Immature natural killer cell (primary cell): ENCODE results near the gene RAPGEF3. TPM values are rescaled to one million over a fixed set of nuclear protein-coding genes. Genes with fewer than 3 reads are reported as not detected.

Source experiments
- DNase-seq, 3 donors: peaks; one replicate each; pipeline ENCODE4 v3.0.0; 2022; ENCODE audit warnings: mixed read lengths in 1 of 3
- H3K27ac Mint-ChIP-seq, 6 donors: one replicate each; pipeline ENCODE4 v1.8.0; 2020; ENCODE audit warnings: mixed read lengths in 6 of 6, mild to moderate bottlenecking in 5 of 6, inconsistent platforms in 4 of 6, moderate library complexity in 3 of 6
- H3K27me3 Mint-ChIP-seq, 3 donors: one replicate each; pipeline ENCODE4 v1.8.0; 2020 to 2021; ENCODE audit warnings: low read depth in 3 of 3, mild to moderate bottlenecking in 3 of 3, mixed read lengths in 3 of 3, moderate library complexity in 3 of 3, inconsistent platforms in 1 of 3
- H3K36me3 Mint-ChIP-seq, 3 donors: one replicate each; pipeline ENCODE4 v1.8.0; 2020; ENCODE audit warnings: mixed read lengths in 3 of 3, inconsistent platforms in 2 of 3, mild to moderate bottlenecking in 2 of 3
- H3K4me1 Mint-ChIP-seq, 2 donors: one replicate each; pipeline ENCODE4 v1.8.0; 2020; ENCODE audit warnings: inconsistent platforms in 2 of 2, mild to moderate bottlenecking in 2 of 2, mixed read lengths in 2 of 2, moderate library complexity in 1 of 2
- H3K4me3 Mint-ChIP-seq, 5 donors: one replicate each; pipeline ENCODE4 v1.8.0; 2020; ENCODE audit warnings: mild to moderate bottlenecking in 5 of 5, mixed read lengths in 5 of 5, inconsistent platforms in 3 of 5, moderate library complexity in 3 of 5
- H3K9me3 Mint-ChIP-seq, 6 donors: one replicate each; pipeline ENCODE4 v1.8.0; 2020; ENCODE audit warnings: mild to moderate bottlenecking in 6 of 6, mixed read lengths in 6 of 6, inconsistent platforms in 4 of 6, moderate library complexity in 3 of 6
- polyA plus RNA-seq, 3 donors: library from polyadenylated mRNA; unstranded; fragments of 300-500 nt; fragmentation: Illumina TruSeq; gene quantifications; one replicate each; pipeline ENCODE4 v1.2.3, GENCODE V29; 2021

Gene RAPGEF3
- polyA plus RNA-seq, 3 donors from 2014 or later, result 0.25 TPM; not detected in 2

DNA sequence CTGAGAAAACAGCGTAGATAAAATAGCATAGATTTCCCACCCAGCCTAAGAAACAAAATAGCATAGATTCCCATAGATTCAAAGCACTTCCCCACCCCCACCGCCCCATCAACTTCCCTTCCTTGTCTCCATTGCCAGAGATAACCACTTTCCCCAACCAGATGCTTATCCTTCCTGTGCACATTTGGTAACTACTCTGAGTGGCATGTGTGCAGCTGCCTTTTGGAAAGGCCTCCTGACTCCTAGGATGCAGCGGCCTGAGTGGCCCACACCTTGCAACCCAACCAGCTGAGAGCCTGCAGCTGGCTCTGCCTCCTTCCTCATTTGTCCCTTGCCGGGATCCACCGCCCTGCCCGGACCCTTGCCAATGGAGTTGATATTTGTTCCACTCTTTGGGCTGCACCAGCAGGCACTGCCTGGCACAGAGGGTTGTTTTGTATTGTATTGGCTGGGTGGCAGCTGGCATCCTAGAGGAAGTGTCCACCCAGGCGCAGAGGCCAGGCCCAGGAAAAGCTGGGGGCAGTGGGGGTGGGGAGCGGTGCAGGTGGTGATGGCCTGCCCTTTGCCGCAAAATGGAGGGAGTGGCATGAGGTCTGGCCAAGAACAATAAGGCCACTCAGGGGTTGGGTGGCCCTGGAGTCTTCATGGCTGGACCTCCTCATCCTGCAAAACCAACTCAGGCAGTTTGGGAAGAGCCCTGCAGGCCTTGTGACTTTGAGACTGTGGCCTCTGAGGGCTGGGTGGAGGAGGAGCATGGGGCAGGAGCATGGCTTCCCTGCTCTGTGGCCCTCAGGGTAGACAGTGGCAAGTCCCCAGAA lies 19.3 kb upstream of the RAPGEF3 start:
- no peak overlapping the region for H3K4me3 Mint-ChIP-seq
- H3K36me3 Mint-ChIP-seq, result no peaks in the 10 kb centered on the region
- H3K27me3 Mint-ChIP-seq, result peaks cover 2 to 16% (median 5%) of the 10 kb centered on the region in 3 donors
- peaks cover 19 to 20% of the 10 kb centered on the region in 2 donors for H3K4me1 Mint-ChIP-seq
- H3K9me3 Mint-ChIP-seq, result no peaks in the 10 kb centered on the region
- DNase-seq, result no peak
- no peak overlapping the region for H3K27ac Mint-ChIP-seq

DNA sequence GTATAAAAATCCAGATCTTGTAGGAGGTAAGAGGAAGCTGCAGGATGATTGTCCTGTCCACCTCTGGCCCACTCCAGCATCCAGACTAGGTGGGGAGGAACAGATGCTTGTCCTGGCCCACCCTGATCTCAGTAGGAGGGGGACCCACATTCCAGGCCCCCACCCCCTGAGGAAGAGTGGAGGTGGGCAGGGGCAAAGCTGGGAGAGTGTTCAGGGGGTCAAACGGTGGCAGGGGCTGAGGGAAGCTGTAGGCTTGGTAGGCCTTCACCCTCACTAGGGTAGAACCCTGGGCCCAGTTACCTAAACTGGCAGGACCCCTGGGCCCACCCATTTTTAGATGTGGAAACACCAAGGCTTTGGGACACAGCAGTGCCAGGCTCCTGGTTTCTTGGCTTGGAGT lies 18.5 kb upstream of the RAPGEF3 start:
- H3K4me3 Mint-ChIP-seq, result no peak overlapping the region
- H3K27ac Mint-ChIP-seq, result no peak overlapping the region

DNA sequence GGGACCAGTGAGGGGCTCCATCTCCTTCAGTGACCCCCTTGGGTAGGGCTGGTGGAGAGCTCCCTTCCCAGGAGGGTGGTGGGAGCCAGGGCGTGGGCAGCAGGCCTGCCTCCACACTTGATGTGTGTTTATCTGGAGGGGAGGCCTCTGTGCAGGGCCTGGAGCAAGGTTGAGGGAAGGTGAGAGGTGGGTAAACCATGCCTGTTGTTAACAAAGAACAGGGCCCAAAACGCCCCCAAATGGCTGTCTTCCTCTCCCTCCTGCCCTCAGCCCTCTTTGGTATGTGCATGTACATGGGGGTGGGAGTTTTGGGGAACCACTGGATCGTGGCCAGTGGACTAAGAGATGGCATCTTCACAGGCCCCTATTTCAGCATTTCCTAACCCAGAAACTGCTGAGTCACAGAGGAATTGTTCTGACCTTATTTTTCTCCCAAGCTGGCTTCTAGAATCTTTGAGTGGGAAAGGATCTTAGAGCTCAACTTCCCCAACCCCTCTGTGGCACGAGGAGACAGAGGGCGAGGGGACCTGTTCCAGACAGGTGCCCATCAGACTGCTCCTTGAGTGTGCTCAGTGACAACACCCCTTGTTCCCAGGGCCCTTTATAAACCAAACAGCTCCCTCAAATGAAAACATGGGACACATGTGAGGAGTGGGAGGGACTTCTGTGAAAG lies 17.9 kb upstream of the RAPGEF3 start:
- no peak for DNase-seq
- Mint-ChIP-seq H3K27ac (no peak overlapping the region), H3K36me3 (no peaks in the 10 kb centered on the region), H3K9me3 (no peaks in the 10 kb centered on the region), H3K4me1 (peaks cover 25 to 26% of the 10 kb centered on the region in 2 donors), H3K27me3 (peaks cover 2 to 16% (median 9%) of the 10 kb centered on the region in 3 donors), H3K4me3 (no peak overlapping the region)

More for the DNA sequence above, 18.5 kb upstream of the RAPGEF3 start:
- no peaks in the 10 kb centered on the region for H3K9me3 Mint-ChIP-seq
- no peak for DNase-seq
- H3K27me3 Mint-ChIP-seq, result peaks cover 2 to 16% (median 9%) of the 10 kb centered on the region in 3 donors
- peaks cover 25 to 26% of the 10 kb centered on the region in 2 donors for H3K4me1 Mint-ChIP-seq
- H3K36me3 Mint-ChIP-seq, result no peaks in the 10 kb centered on the region

DNA sequence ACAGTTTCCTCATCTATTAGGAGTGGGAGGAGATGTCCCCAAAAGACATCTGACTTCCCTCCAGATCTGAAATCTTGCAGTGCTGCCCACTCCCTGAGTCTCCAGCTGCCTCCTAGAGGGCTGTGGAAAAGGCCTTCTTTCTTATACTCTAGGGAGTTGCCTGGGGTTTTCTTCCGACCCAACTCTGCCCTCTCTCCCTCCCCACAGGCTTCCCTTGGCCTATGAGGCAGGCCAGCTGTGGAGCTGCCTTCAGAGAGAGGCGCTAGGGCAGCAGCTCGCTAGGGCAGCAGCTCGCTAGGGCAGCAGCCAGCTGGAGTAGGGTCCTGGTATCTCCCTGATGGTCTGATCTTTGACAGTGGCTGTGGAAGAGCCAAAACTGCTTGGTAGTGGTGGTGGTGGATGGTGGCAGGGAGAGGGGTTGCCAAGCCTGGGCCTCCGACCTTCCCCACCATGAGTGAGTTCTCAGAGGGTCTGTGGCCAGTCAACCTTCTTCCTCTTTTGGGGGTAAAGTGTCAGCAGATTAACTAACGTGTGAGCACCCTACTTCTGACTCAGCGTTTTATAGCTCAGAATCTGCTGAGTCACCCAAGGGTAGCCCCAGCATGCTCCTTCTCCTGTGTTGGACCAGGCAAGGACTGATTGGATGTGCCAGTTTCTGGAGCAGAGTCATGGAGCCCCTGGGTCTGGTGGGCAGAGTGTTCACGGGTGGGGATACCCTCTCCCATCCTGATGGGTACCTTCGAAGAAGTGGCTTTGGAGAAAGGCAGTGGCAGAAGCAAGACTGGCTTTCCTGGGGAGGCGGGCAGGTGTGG lies 16.6 kb upstream of the RAPGEF3 start:
- H3K4me1 Mint-ChIP-seq, result peaks cover 25 to 26% of the 10 kb centered on the region in 2 donors

DNA sequence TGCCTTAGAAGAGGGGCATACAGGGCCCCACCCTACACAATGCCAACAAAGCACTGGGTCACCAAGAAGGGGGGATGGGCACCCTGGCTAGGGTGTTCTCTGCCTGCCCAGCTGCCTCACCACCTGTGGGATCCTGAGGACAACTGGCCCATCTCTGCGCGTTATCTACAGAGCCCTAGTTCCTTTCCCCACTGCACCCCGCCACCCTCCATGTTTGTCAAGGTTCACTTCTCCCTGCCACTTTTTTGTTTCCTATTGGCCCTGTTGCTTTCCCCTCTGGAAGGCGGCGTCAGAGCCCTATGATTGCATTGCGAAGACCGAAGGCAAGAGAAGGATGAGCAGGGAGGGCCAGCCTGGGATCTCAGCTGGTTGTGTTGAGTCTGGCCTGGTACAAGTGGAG lies 16.0 kb upstream of the RAPGEF3 start:
- Mint-ChIP-seq H3K9me3 (no peaks in the 10 kb centered on the region), H3K4me3 (peak overlapping the region; percentile 9 to 89 (median 77)), H3K36me3 (no peaks in the 10 kb centered on the region), H3K27ac (no peak overlapping the region), H3K27me3 (peaks cover 2 to 16% (median 9%) of the 10 kb centered on the region in 3 donors), H3K4me1 (peaks cover 25 to 26% of the 10 kb centered on the region in 2 donors)
- DNase-seq, result no peak

More for the DNA sequence above, 16.6 kb upstream of the RAPGEF3 start:
- H3K27me3 Mint-ChIP-seq, result peaks cover 2 to 16% (median 9%) of the 10 kb centered on the region in 3 donors
- H3K9me3 Mint-ChIP-seq, result no peaks in the 10 kb centered on the region
- H3K4me3 Mint-ChIP-seq, result peak overlapping the region in 4 of 5 donors; percentile 21 to 77 (median 43)
- H3K36me3 Mint-ChIP-seq, result no peaks in the 10 kb centered on the region
- H3K27ac Mint-ChIP-seq, result no peak overlapping the region
- DNase-seq, result no peak

DNA sequence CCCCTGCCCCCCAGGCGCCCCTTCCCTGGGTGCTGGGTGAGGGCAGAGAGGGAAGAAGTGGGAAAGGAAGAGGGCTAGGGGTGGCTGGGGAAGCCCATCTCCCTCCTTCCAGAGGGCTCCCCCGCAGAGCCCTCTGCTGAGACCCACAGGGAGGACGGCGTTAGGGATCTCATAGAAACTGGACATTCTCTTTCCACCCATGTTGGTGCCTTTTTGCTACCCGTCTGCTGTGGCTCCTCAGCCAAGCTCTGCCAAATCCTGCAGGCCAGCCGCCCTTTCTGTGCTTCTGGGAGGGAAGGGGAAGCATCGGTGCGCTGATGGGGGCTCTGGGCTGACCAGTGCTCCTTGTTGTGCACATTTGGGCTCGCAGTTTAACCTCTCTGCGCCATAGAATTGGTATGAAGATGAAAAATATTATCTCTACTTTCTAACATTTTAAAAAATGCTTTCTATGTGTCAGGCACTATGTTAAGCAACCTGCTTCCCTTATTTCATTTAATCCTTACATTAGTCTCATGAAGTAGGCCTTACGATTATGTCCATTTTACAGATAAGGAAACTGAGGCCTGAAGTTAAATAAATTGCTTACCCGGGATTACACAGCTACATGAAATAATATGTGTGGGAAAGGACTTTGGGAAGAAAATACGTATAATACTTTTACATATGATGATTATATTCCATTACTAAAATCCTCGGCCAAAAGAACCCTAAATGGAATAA lies 15.3 kb upstream of the RAPGEF3 start:
- no peaks in the 10 kb centered on the region for H3K36me3 Mint-ChIP-seq
- no peak for DNase-seq
- no peaks in the 10 kb centered on the region for H3K9me3 Mint-ChIP-seq
- H3K4me3 Mint-ChIP-seq, result peak overlapping the region; percentile 77 to 89 (median 86)
- H3K27ac Mint-ChIP-seq, result peak overlapping the region in 3 of 6 donors; percentile 37 to 84 (median 84)
- H3K4me1 Mint-ChIP-seq, result peaks cover 19 to 21% of the 10 kb centered on the region in 2 donors
- peaks cover 2 to 15% (median 9%) of the 10 kb centered on the region in 3 donors for H3K27me3 Mint-ChIP-seq

DNA sequence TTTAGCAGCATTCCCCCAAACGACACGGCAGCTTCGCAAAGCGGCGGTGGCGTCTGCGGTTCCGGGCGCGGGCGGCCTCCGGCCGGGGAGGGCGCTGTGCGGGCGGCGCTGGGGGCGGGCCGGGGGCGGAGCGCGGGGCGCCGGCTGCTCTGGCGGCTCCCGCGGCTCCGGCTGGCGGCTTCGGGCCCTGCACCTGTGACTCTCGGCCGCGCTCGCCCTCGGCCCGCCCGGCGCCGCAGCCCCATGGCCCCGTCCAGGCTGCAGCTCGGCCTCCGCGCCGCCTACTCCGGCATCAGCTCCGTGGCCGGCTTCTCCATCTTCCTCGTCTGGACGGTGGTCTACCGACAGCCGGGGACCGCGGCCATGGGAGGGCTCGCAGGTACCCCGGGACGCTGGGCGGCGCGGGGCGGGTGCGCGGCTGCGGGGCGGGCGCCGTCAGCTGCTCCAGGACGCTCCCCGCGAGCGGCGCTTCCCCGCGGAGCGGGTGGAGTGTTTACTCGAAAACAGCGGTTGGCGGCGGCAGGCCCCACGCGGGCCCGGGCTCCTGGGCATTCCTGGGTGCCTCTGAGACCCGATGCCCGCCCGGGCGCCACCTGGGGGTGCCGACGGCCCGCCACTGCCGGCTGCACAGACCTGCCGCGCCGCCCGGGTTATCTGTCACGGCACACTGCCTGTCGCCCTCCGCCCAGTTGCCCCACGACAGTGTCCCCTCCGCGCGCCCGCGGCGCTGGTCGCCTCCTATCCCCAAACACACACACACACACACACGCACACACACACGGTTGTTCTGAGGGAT lies 14.6 kb upstream of the RAPGEF3 start, which contains the start of gene SLC48A1:
Gene SLC48A1 (plus strand): TSS at position 177 of the 796 bp plus-strand sequence. CDS start 67 bp downstream, at position 244.
- Mint-ChIP-seq H3K9me3 (no peaks in the 10 kb centered on the region), H3K4me3 (peak within 1 kb of the TSS; percentile 85 to 89 (median 87)), H3K4me1 (peaks cover 17 to 18% of the 10 kb centered on the region in 2 donors), H3K27ac (peak within 1 kb of the TSS in 5 of 6 donors; percentile 43 to 86 (median 84)), H3K36me3 (no peaks in the 10 kb centered on the region), H3K27me3 (peaks cover 2 to 14% (median 8%) of the 10 kb centered on the region in 3 donors)
- peak; percentile 67 to 74 (median 73) for DNase-seq

DNA sequence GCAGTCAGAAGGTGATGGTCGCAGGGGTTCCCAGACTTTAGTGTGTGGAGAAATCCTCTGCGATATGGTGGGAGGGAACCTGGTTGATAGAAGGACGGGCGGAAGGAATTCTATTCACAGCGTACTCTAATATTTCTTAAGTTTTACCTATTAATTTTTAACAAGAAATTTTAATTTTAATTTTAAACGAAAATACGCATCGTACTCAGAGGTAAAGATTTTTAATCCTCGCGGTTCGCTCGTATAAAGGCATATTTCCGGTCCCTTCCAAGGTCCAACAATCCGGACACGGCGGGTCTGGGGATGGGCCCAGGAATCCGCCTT lies 14.0 kb upstream of the RAPGEF3 start:
- Mint-ChIP-seq H3K4me3 (peak overlapping the region; percentile 83 to 87 (median 85)), H3K9me3 (no peaks in the 10 kb centered on the region), H3K36me3 (no peaks in the 10 kb centered on the region), H3K4me1 (peaks cover 17 to 18% of the 10 kb centered on the region in 2 donors), H3K27ac (peak overlapping the region in 5 of 6 donors; percentile 43 to 86 (median 61)), H3K27me3 (peaks cover 2 to 14% (median 6%) of the 10 kb centered on the region in 3 donors)
- no peak for DNase-seq

DNA sequence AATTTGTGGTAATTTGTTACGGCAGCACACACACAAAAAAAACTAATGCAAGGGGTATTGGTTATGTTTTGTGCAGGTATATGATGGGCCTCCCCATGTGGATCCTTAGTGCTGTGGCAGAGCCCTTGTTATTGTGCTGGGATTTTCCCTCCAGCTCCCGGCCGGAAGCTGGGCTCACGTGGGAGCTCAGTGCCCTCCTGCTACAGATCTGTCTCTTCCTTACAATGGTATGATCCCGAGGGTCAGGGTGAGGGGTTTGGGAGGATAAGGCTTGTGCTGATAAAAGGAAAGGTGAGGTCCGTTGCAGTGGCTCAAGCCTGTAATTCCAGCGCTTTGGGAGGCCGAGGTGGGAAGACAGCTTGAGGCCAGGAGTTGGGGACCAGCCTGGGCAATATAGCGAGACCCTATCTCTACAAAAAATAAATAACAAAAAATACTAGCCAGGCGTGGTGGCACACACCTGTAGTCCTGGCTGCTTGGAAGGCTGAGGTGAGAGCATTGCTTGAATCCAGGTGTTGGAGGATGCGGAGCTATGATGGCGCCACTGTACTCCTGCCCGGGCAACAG lies 13.5 kb upstream of the RAPGEF3 start:
- H3K27me3 Mint-ChIP-seq, result peaks cover 2 to 19% (median 5%) of the 10 kb centered on the region in 3 donors
- DNase-seq, result no peak
- H3K9me3 Mint-ChIP-seq, result no peaks in the 10 kb centered on the region
- peaks cover 20 to 21% of the 10 kb centered on the region in 2 donors for H3K4me1 Mint-ChIP-seq
- H3K36me3 Mint-ChIP-seq, result no peaks in the 10 kb centered on the region
- H3K27ac Mint-ChIP-seq, result peak overlapping the region in 5 of 6 donors; percentile 43 to 86 (median 61)
- peak overlapping the region; percentile 83 to 87 (median 85) for H3K4me3 Mint-ChIP-seq

DNA sequence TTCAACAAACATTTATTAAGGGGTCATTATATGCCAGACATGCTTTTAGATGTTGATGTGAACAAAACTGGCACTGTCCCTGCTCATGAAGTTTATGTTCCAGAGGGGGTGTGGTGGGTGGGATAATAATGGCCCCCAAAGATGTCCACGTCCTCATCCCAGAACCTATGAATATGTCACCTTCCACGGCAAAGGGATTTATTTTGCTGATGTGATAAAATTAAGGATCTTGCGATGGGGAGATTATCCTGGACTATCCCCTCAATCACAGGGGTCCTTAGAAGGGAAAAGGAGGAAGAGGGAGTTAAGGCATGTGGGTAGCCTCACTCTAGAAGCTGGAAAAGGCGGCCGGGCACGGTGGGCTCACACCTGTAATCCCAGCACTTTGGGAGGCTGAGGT lies 12.6 kb upstream of the RAPGEF3 start:
- DNase-seq, result no peak
- Mint-ChIP-seq H3K27me3 (peaks cover 2 to 19% (median 5%) of the 10 kb centered on the region in 3 donors), H3K27ac (no peak overlapping the region), H3K9me3 (no peaks in the 10 kb centered on the region), H3K4me1 (peaks cover 26 to 29% of the 10 kb centered on the region in 2 donors), H3K4me3 (peak overlapping the region; percentile 15 to 51 (median 28)), H3K36me3 (no peaks in the 10 kb centered on the region)

DNA sequence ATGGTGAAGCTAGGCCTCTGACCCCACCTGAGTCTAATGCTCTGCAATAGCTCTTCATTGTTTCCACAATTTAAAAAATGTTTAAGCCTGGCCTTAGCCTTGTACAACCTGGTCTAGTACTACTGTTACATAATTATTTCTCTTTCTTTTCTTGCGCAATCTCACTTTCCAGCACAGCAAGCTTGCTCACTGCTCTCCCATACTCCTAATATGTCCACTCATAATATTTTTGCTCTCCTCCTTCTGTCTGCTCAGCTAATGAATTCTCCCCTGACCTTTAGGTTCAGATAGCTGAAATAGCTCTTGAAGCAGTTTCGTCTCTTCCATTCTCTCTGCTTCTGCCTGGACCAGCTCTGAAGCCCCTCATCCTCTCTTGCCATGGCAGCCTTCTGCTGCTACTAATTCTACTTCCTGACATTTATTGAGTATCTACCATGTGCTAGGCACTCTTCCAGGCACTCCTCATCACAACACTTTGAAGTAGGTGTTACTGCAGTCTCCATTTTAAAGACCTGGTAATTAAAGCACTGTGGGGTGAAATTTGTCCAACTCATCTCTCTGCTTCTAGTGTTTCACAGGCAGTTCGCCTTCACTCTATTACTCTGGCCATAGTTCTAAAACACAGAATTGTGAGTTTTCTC lies 11.5 kb upstream of the RAPGEF3 start:
- Mint-ChIP-seq H3K27ac (no peak overlapping the region), H3K36me3 (no peaks in the 10 kb centered on the region), H3K27me3 (peaks cover 5 to 15% (median 7%) of the 10 kb centered on the region in 3 donors), H3K9me3 (no peaks in the 10 kb centered on the region), H3K4me1 (peaks cover 23 to 33% of the 10 kb centered on the region in 2 donors), H3K4me3 (no peak overlapping the region)
- no peak for DNase-seq
